Stimulated activated CD8-positive, alpha-beta memory T cell treated with anti-CD3 and anti-CD28 coated beads, Interleukin-2, amount 100 ng/mL, for 1 hour (primary cell): Measurements from ENCODE around the gene PRKCB.

Experiments used
- DNase-seq, 2 donors: peaks; one replicate each; pipeline ENCODE4 v3.0.0-alpha.2; 2020; ENCODE audit warnings: low read depth in 2 of 2

Gene PRKCB

DNA sequence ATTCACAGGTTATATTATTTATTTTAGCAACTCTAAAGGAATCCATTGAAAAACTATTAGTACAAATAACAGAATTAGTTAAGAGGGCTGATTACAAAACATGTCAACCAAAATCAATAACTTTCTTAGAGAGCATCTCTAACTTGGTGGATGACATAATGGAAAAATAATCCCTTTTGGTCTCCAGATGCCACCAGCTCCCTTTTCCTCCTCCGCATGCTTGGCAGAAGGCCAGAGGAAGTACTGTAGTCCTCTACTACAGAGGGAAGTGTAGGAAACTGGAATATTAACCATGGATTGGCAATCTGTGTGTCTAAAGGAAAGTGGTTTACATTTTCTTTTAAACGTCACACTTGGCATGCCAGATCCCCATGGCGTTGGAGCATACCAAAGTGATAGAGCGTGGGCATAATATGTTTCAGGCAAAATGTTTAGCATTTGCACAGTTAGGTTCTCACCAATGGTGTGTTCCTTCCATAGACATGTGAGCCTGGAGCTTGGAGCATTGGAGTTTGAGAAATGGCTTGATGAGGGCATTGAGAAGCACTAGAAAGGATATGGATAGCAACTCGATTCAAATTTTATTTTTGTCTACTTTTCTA is 106.3 kb downstream of the PRKCB start:
- DNase-seq, result no peak

DNA sequence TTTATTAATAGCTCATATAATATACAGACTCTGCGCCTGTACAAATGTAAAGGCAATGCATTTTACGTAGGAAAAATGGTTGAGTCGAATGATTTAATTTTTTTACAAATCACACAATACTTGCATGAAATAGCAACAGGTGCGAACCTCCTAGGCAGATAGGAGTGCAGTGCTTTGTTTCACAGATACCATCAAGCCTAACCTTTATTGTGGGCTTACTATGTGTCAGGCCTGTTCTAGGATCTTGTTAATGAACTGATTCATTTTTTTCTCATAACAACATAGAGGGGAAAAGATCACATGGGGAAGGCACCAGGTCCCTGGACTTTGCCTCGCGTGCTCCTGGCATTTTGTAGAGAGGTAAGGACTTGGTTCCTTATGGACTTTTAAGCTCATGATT is 107.8 kb downstream of the PRKCB start:
- no peak for DNase-seq

DNA sequence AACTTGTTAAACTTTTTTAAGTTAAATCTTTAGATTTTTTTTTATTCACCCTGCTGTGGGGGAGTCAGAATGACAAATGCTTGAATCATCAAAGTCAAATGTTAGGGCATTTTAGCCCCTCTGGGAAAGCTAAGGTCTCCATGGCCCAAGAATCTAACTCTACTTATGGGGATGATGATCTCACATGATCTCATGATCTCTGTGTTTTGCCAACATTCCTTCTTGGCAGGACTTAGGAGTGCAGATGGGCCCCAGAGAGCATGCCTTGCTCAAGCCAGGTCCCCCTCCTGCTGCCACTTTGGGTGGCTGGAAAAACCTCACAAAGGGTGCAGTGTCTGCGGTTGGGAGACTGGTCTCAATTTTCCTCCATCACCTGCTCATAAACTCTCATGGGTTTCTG is 108.6 kb downstream of the PRKCB start:
- DNase-seq, result no peak

DNA sequence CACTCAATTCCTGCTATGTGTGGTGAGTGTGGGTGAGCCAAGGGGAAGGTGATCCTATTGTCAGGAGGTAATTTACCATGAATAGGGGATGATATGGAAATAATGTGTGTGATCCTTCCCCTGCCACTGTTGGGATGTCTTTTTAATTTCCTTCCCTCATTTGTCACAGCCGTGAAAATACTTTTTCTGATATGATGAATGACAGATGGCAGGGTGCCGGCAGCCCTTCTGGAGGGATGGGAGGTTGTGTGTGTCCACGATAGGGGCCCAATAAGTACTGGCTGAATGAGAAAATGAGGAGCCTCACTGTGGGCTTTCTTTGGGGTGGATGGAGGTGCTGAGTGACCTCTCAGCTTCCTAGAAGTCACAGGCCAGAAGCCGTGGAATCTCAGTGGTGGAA is 109.5 kb downstream of the PRKCB start:
- DNase-seq, result no peak

DNA sequence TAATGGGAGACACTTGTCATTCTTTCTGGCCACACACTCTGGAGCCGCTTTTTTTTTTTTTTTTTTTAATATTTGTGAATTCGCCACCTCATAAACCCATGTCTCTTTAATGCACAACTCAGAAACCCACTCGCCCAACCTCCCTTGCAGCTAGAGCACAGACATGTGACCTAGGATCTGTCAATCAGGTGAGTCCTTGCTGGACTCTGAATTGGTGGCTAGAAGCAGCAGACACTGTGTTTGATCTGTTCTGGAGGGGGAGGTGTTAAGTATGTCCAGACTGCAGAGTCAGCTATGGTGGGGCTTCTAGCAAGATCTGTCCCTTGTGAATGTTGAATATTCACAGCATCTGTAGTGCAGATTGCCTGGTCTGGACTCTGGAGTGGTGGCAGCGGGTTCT is 112.1 kb downstream of the PRKCB start:
- no peak for DNase-seq

DNA sequence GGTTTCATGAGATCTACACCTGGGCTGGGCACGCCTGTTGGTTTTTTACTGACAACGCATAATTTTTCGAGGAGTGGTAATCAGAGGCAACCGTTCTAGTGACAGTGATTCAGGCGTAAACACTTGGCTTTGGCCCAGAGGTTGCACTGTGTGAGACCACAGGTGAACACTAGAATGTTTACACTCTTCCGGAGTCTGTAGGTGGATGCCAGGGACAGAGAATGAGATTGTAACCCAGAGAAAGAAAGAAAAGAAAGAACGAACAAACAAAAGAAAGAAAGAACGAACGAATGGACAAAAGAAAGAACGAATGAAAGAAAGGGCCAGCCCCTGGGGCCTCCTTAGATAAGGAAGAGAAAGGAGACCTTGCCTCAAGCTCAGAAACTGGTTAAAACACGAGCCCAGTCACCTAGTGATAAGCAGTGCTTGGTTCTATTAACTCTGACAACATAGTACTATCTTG is 113.2 kb downstream of the PRKCB start:
- peak; percentile 26 to 27 for DNase-seq

DNA sequence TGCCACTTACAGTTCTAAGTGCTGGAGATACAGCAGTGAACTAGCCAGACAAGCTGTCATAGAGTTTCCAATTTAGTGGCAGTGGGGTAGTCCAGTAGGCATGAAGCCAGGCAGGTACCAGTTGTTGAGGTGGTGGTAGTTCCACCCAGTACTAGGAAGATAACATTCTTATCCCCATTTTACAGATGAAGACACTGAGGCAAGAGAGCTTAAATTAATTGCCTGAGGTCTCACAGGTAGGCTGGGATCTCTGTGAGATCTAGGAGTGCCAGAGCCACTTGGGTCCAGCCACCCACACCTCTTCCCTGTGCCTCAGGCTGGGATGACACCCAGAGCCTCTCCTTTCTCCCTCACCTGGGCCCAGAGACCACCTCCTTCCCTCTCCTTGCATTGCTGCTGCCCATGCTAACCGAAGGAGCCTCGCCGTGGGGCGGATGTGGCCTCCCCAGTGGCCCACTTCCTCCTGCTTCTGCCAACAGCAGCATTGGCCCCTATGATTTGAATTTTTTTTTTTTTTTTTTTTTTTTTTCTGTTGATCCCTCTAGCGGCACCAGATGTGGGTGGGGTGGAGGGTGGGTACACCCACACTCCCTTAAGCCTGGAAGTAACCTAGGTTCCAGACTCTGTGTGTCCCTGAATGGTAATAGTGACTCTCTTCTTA is 114.0 kb downstream of the PRKCB start:
- peak; percentile 35 to 41 for DNase-seq

DNA sequence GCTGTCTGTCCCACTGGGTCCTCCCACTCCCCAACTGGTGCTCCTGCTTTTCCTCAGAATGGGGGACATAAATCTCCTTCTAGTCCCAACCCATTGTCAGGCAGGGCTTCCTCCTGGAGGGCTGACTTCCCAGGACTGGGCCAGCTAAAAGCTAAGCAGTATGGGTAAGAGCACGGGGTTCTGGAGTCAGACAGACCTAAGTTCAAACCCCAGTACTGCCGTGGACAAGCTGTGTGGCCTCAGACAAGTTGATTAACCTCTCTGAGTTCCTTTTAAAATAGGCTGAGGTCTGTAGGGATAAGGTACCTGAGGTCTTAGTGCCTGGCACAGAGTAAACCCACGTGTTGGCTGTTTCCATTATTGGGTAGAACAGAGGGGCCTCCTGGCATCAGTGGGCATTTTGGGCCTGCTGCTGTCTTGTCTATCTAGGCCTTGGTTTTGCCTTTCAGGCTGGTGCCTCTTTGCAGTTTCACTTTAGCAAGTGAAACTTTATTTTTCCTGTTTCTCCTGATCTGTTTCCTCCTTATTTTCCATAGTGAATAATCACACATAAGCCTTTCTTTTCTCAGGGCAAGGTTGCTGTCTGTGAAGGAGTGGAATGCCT is 114.6 kb downstream of the PRKCB start:
- DNase-seq, result no peak

DNA sequence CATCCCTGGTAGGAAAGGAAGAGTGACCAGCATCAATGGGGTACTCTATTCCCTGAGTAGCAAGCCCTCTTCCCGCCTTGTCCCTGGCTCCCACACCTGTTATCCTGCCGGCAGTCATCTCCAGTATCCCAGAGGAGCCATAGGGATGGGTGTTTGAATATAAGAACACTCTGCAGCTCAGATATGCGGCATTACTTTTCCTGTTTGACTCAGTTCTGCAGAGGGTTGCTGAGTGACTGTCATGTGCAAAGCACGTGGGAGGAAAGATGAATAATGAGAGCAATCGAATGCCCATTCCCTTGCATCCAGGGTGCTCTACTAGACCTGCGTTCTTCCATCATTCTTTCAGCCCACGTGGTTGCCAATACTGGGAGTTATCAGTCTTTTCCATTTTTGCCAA is 115.1 kb downstream of the PRKCB start:
- DNase-seq, result no peak

DNA sequence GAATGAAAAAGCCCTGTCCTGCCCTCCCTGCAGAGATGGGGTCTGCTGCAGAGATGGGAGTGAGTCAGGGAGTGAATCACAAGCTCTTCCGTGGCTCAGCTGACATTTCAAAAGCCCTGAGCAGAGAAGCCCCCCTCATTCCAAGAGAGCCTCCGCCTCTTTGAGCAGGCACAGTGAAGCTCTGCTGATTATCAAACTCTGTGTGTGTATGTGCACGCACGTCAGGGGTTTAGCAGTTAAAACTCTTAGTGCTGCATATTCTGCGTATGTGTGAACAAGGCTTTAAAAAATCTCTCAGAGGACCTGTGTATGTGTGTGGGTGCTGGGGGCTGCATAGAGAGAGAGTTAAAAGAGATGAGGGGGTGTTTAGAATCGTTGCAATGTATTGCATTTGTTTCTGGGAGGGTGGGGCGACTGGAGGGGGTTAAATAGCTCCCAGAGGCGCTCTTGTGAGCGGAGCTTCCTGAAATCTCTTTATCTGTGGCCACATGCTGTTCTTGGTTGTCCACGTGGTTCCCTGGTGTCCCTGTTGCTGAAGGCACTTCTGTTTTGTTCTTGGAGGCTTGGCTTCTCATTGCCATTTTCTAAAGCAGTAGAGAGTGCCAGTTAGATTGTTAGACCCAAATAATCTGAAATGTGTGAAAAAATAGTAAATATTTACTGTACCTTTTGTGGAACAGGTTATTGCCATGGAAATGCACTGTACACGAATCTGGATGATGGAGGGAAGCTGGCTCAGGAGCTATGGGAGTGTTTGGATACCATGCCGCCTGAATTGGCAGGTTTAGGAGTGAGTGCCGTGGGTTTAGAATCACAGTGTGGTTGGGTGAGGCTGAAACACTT is 116.6 kb downstream of the PRKCB start:
- DNase-seq, result no peak

DNA sequence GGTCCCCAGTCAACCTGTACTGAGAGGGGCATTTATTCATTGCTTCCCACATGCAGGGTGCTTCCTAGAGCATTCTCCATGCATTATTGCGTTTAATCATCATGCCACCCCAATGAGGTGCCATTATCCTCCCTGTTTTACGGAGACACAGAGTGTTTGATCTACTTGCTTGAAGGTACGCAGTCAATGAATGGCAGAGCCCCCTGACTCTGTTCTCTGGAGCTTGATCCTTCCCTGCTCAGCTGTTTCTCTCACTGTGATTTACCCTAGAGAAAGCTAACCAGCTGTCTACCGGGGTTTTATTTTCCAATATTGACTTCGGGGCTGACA is 117.2 kb downstream of the PRKCB start:
- no peak for DNase-seq

DNA sequence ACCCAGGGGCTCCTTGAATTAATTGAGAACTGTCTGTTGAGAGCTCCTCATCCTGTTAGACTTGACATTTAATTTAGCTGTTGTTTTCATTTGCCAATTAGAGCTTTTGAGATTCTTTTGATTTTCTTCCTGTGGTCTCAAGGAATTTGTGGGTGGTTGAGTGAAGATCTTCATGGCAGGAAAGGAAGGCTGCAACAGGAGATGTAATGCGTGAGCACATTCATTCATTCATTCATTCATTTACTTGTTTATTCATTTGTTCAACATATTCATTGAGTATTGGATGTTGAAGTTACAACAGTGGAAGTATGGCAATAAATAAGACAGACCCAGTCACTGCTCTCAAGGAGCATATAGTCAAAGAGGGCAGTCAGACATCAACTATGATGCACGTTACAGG is 117.7 kb downstream of the PRKCB start:
- no peak for DNase-seq

DNA sequence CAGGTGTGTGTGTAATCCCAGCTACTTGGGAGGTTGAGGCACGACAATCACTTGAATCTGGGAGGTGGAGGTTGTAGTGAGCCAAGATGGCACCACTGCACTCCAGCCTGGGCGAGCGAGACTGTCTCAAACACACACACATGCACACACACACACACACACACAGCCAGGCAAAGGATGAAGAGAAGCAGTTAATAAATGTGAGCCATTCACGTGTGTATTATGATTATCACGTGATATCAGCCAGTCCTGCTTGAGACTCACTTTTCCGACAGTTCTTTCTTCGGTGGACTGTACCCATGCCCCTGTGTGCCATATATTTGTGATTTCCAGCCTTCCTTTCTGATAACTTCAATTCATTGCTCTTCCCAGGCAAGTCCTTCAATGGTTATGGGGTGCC is 119.3 kb downstream of the PRKCB start:
- no peak for DNase-seq

DNA sequence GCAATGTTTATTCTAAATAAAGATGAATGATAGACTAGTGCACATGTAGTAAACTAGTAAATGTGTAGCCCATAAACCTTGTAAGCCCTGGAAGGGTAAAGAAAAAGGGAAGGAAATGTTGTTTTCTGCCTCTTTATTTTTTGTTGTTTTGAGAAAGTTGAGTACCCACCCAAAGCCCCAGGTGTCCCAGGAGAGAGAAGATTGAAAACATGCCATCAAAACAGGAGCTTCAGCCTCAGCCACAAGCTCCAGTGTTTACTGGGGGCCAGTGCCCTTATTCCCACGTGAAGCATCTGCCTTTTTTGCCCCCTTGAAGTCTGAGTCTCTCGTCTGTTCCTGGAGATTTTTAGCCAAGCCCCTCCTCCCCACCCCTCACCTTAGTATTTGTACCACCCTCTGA is 121.5 kb downstream of the PRKCB start:
- no peak for DNase-seq

DNA sequence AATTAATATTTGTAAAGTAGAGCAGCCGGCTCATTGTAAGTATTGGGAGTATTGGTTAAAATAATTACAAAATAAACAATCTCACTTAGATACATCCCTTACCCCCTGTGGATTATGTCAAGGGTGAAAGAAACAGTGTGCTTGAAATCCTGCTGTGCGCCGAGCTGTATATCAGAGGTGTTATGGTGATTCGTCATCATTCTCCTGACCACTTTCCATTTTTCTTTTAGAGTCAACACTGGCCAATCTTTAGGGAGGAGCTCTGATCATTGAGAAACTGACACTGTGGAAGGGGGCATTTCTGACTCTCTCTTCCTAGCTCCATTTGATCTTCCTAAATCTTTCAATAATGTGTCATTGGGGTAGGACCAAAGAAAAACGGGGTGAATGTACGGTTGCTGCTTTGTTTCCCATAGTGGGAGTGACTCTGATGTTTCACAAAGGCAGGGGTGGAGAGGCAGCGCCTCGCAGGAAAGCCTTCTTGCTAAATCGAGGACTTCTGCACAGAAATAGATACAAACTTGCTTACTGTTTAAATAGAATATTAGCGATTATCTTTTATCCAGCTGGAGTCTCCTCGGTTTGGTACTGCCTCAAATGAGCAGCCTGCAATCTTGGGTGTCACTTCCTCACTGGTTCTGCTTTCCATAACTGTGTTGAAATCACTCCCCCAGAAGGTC is 123.4 kb downstream of the PRKCB start:
- DNase-seq, result no peak

DNA sequence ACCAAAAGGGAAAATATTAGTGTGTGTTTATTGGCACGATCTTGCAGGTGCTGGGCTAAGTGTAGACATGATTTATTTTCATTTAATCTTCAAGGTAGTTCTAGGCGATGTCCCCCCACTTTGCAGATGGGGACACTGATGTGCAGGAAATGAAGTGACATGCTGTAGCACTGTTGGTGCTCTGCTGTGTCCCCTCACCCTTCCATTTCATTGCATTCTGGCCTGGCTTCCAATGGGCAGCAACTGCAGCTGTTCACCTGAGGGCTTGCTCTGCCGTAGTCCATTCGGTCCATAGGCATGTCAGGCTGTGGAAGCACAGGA is 123.9 kb downstream of the PRKCB start:
- DNase-seq, result no peak

DNA sequence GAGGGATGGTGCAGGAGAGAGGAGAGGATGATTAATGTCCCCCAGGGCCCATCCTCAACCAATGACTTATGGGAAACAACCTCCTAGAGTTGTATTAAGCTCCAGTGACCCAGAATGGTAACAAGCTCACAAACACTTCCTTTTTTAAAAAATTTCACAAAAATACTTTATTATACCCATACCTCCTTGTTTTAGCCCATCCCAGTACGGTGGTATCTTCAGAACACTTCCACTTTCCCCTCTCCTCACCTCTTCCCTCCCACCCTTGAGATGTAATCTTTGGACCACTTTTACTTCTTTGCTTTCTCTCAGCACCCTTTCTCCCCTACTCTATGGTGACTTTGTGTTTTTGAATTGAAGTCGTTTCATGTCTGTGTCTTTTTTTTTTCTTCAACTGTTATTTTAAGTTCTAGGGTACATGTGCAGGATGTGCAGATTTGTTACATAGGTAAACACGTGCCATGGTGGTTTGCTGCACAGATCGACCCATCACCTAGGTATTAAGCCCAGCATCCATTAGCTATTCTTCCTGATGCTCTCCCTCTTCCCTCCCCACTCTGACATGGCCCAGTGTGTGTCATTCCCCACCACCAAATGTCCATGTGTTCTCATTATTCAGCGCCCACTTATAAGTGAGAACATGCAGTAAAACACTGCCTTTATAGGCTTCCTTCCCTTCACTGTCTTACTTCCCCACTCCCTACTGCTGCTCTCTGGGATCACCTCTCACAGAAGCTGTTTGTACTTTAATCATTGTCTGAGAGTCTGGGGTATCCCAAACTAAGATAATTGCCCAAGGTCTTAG is 124.5 kb downstream of the PRKCB start:
- no peak for DNase-seq

DNA sequence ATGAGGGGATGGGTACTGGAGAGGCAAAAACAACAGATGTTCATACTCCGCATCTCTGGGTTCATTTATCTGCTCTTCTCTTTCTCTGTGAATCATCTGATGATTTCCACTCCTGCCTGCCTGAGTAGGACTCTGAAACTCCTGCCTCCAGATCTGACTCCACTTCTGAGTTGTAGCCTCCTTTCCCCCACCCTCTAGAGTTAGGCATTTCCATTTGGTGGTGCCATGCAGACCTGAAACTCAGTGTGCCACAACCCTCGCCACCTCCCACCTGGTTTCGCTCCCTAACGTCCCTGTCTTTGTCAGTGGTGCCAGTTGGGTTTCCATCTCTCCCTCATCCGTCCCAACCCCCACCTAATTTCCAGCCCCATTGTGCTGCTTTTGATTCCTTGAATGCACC is 126.2 kb downstream of the PRKCB start:
- no peak for DNase-seq

DNA sequence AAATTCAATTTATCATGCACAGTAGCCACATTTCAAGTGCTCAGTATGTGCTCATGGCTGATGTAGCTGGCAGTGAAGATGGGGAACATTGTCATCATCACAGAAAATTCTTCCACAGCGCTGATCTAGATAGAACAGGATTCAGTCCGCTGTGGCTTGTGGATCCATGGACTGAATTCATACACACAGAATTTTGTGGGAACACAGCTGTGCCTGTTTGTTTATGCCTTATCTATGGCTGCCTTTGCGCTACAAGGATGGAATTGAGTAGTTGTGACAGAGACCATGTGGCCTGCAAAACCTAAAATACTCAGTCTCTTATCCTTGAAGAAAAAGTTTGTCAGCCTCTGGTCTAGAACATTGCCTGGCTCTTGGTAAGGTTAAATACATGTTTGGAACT is 128.4 kb downstream of the PRKCB start:
- DNase-seq, result no peak

DNA sequence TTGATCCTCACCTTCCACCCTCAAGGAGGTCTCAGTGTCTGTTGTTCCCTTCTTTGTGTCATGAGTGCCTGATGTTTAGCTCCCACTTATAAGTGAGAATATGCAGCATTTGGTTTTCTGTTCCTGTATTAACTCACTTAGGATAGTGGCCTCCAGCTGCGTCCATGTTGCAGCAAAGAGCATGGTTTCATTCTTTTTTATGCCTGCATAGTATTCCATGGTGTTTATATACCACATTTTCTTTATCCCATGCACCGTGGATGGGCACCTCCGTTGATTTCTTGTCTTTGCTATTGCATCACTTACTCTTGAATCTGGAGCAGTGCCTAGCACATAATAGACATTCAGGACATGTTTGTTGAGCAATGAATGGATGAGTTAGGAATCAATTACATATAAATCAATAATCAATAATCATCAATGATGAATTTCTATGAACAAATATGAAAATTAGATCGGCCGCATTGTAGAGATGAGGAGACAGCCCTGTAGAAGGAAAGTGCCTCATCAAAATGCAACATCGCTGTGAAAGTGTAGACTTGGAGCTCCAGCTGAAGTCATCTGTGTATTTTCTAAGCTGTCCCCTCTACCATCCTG is 129.5 kb downstream of the PRKCB start:
- DNase-seq, result no peak
